ENCODE data around the gene ERCC5.

GRCh38 chr13:102848956-102849355 lies 3.1 kb downstream of the ERCC5 start:
- no peak for TF ChIP-seq EZH2phosphoT487 (IDR thresholded peaks at IDR 0.05; ENCODE audit: insufficient read depth, low read depth)
- TF ChIP-seq EZH2 (IDR thresholded peaks at IDR 0.05; ENCODE audit: insufficient read depth, poor library complexity, severe bottlenecking): no peak

Data from GM23248 (cell line).